BE2C (cell line): Measurements from ENCODE around the gene MYO10.
"Not testable (repeated sequence)": the region's sequence is repeated elsewhere in the genome, so short reads cannot be mapped to it uniquely, and the experiment has no call there.

Source experiments
- DNase-seq: peaks from one replicate; pipeline ENCODE4 v3.0.0-alpha.2; 2020
- H3K27me3 ChIP-seq: fragments of 250-450 bp; sonication (Bioruptor Pico); 2 replicates; pipeline ENCODE4 v1.5.1; 2020; ENCODE audit warnings: mild to moderate bottlenecking
- H3K36me3 ChIP-seq: fragments of 250-450 bp; sonication (Bioruptor Pico); 2 replicates; pipeline ENCODE4 v1.5.1; 2020; ENCODE audit warnings: mild to moderate bottlenecking
- H3K4me1 ChIP-seq: fragments of 250-450 bp; sonication (Bioruptor Pico); 2 replicates; pipeline ENCODE4 v1.5.1; 2020
- H3K4me3 ChIP-seq: 2 replicates; pipeline ENCODE4 v1.5.1; 2011; ENCODE audit warnings: low read depth, low read length
- H3K9me3 ChIP-seq: fragments of 250-450 bp; sonication (Bioruptor Pico); 2 replicates; pipeline ENCODE4 v1.5.1; 2020
- CTCF ChIP-seq: IDR thresholded peaks from 2 replicates; pipeline ENCODE4 v1.5.1; 2012; ENCODE audit warnings: mild to moderate bottlenecking, low read depth, low read length

MYO10 gene

DNA sequence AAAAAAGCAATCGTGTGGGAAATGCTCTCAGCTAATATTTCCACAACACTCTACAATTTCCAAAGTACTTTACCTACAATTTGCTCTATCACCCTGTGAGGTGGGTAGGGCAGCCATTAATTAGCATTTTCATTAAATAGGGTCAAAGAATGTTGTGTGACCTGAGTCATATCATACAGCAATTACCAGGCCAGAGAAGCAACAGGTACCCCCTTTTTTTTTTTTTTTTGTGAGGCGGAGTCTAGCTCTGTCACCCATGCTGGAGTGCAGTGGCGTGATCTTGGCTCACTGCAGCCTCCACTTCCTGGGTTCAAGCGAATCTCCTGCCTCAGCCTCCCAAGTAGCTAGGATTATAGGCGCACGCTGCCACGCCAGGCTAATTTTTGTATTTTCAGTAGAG is 210.5 kb downstream of the MYO10 start:
- Histone ChIP-seq H3K4me3 (no peak overlapping the region), H3K9me3 (no peaks in the 10 kb centered on the region), H3K36me3 (no peaks in the 10 kb centered on the region), H3K4me1 (no peaks in the 10 kb centered on the region), H3K27me3 (no peaks in the 10 kb centered on the region; the same call in 1 of the 2 replicates)
- no peak for TF ChIP-seq CTCF
- no peak for DNase-seq

- no peaks in the 10 kb centered on the region for H3K36me3 ChIP-seq
- H3K9me3 ChIP-seq = no peaks in the 10 kb centered on the region
- TF ChIP-seq CTCF = no peak
- H3K4me3 ChIP-seq = no peak overlapping the region
- no peak for DNase-seq
- H3K27me3 ChIP-seq = no peaks in the 10 kb centered on the region; the same call in 1 of the 2 replicates
- no peaks in the 10 kb centered on the region for H3K4me1 ChIP-seq
Observed at GRCh38 chr5:16723821-16724220, 212.3 kb downstream of the MYO10 start.

DNA sequence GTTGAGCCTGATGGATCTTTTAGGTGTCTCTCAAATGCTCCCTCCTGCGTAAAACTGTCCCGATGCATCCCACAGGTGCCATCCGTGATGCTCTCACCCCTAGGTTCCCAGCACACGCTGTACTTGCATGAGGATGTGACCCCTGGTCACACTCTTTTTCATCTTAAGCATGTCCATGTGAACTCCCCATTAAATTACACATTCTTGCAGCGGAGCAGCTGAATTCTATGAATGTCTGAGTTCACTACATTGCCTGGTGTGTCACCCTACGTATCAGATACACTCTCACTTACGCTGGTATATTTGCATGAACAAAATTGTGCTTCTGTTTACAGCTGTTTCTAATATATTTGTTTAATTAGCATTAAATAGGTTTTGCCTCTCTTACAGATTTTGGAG is 214.0 kb downstream of the MYO10 start:
- H3K4me3 ChIP-seq = no peak overlapping the region
- H3K36me3 ChIP-seq = no peaks in the 10 kb centered on the region
- no peaks in the 10 kb centered on the region for H3K4me1 ChIP-seq
- TF ChIP-seq CTCF = no peak
- H3K9me3 ChIP-seq = no peaks in the 10 kb centered on the region
- no peak for DNase-seq
- no peaks in the 10 kb centered on the region; the same call in 1 of the 2 replicates for H3K27me3 ChIP-seq

GRCh38 chr5:16721151-16722096 is 214.7 kb downstream of the MYO10 start:
- Histone ChIP-seq H3K4me3 (no peak overlapping the region), H3K36me3 (no peaks in the 10 kb centered on the region), H3K27me3 (no peaks in the 10 kb centered on the region; the same call in 1 of the 2 replicates), H3K4me1 (no peaks in the 10 kb centered on the region), H3K9me3 (no peaks in the 10 kb centered on the region)
- no peak for TF ChIP-seq CTCF
- DNase-seq = no peak

GRCh38 chr5:16718036-16718435 is 218.1 kb downstream of the MYO10 start:
- not testable (repeated sequence) for H3K4me1 ChIP-seq, DNase-seq, H3K4me3 ChIP-seq, H3K27me3 ChIP-seq, H3K36me3 ChIP-seq, H3K9me3 ChIP-seq

- Histone ChIP-seq H3K27me3 (peaks cover 2% of the 10 kb centered on the region; the same call in 1 of the 2 replicates), H3K9me3 (no peaks in the 10 kb centered on the region), H3K4me3 (peak overlapping the region; percentile 48), H3K4me1 (no peaks in the 10 kb centered on the region), H3K36me3 (no peaks in the 10 kb centered on the region)
- TF ChIP-seq CTCF = 0 out of 2 replicates have a peak, but pooled peaks have one; percentile 7
- peak; percentile 26 for DNase-seq
Observed at GRCh38 chr5:16713386-16713928, 222.6 kb downstream of the MYO10 start.
